K562 (cell line): Measurements from ENCODE around the gene JADE2. TPM values are rescaled to one million over a fixed set of nuclear protein-coding genes. Genes with fewer than 3 reads are reported as not detected.

Source experiments
- CREBBP ChIP-seq: IDR thresholded peaks from one replicate; pipeline ENCODE4 v1.6.1; 2012; ENCODE audit warnings: low read depth, mild to moderate bottlenecking, control low read depth, inconsistent platforms, low read length
- DACH1 ChIP-seq: fragments of 450-650 bp; IDR thresholded peaks from 2 replicates; pipeline ENCODE4 v1.6.1; 2018; ENCODE audit not compliant: partially characterized antibody
- HMG20A ChIP-seq: fragments of 450-650 bp; formaldehyde crosslinking; conservative IDR thresholded peaks from 2 replicates; pipeline ENCODE4 v1.4.0; 2020; ENCODE audit warnings: mild to moderate bottlenecking, mixed read lengths
- PTTG1 ChIP-seq: fragments of 450-650 bp; IDR thresholded peaks from 2 replicates; pipeline ENCODE4 v1.6.1; 2016; ENCODE audit warnings: low read depth, mild to moderate bottlenecking, missing genetic modification characterization, missing compliant biosample characterization
- SMARCE1 ChIP-seq: fragments of 450-650 bp; IDR thresholded peaks from 2 replicates; pipeline ENCODE4 v1.7.1; 2016; ENCODE audit warnings: mild to moderate bottlenecking
- SUPT5H ChIP-seq: fragments of 450-650 bp; IDR thresholded peaks from 2 replicates; pipeline ENCODE4 v1.6.1; 2016
- YY1 ChIP-seq, 3 experiments: IDR thresholded peaks; 2 replicates each; pipeline ENCODE4 v1.6.1; 2011; ENCODE audit warnings: low read length in 2 of 3, mild to moderate bottlenecking in 2 of 3, moderate library complexity in 2 of 3, borderline replicate concordance in 1 of 3, control low read depth in 1 of 3, low read depth in 1 of 3; ENCODE audit not compliant: insufficient read depth in 3 of 3, insufficient replicate concordance in 2 of 3, control insufficient read depth in 1 of 3, insufficient read length in 1 of 3; ENCODE audit errors: extremely low read depth in 1 of 3
- ZBTB7A ChIP-seq: IDR thresholded peaks from 2 replicates; pipeline ENCODE4 v1.6.1; 2011; ENCODE audit warnings: low read depth, mild to moderate bottlenecking, low read length, moderate library complexity, borderline replicate concordance; ENCODE audit not compliant: control insufficient read depth
- ZC3H4 ChIP-seq: sonication (generic); formaldehyde crosslinking; IDR thresholded peaks from 2 replicates; pipeline ENCODE4 v1.9.0; 2021; ENCODE audit warnings: missing genetic modification reagents, borderline replicate concordance
- ZNF395 ChIP-seq: fragments of 200-800 bp; sonication (Bioruptor generic); IDR thresholded peaks from 2 replicates; pipeline ENCODE4 v1.6.1; 2017; ENCODE audit warnings: missing genetic modification characterization, missing compliant biosample characterization
- ZNF584 ChIP-seq: fragments of 200-800 bp; sonication (Bioruptor generic); IDR thresholded peaks from 2 replicates; pipeline ENCODE4 v1.6.1; 2016; ENCODE audit warnings: low read depth, mild to moderate bottlenecking, missing genetic modification characterization, missing compliant biosample characterization
- ZNF785 ChIP-seq: fragments of 250-450 bp; sonication (Bioruptor Pico); IDR thresholded peaks from 2 replicates; pipeline ENCODE4 v1.4.0; 2020; ENCODE audit warnings: mild to moderate bottlenecking
- polyA plus RNA-seq, 8 experiments: library from polyadenylated mRNA; depleted of rRNA in 4 of 8; stranded (reverse) in 5 of 8; unstranded in 3 of 8; fragments of >200 nt; fragmentation: Nextera tagmentation in 2 of 8; fragmentation: Illumina TruSeq in 1 of 8; extraction: Ambion mirVana in 2 of 8; extraction: Trizol in 1 of 8; gene quantifications; 2 replicates each; pipeline versions ENCODE4 v1.2.1 to v1.2.3, GENCODE V29; 2011 to 2014; ENCODE audit warnings: inconsistent platforms in 1 of 8, missing spikeins in 1 of 8
- total RNA-seq, 7 experiments: library from RNA; depleted of rRNA in 6 of 7; stranded (reverse); fragments of >200 nt in 6 of 7; fragmentation: Illumina TruSeq in 2 of 7; extraction: Trizol in 2 of 7; gene quantifications; 2 replicates each; pipeline versions ENCODE4 v1.2.1 to v1.2.3, GENCODE V29; 2011 to 2021; ENCODE audit warnings: low replicate concordance in 1 of 7
- TF ChIP-seq, protein P1 (sequence below): fragments of 150-350 bp; conservative IDR thresholded peaks from 2 replicates; pipeline ENCODE4 v1.6.1; 2014; ENCODE audit warnings: low read length
- TF ChIP-seq, protein P2 (sequence below): fragments of 200-400 bp; formaldehyde crosslinking; IDR thresholded peaks from 2 replicates; pipeline ENCODE4 v1.6.1; 2017; ENCODE audit warnings: mild to moderate bottlenecking, low read depth, low read length, moderate library complexity

Gene JADE2
- total and polyA plus RNA-seq, 9 of the 15 experiments (the other 6 are each of a cell fraction or from before 2014, with no cell fraction given): 0.50 to 23.3 (median 9.1) TPM

DNA sequence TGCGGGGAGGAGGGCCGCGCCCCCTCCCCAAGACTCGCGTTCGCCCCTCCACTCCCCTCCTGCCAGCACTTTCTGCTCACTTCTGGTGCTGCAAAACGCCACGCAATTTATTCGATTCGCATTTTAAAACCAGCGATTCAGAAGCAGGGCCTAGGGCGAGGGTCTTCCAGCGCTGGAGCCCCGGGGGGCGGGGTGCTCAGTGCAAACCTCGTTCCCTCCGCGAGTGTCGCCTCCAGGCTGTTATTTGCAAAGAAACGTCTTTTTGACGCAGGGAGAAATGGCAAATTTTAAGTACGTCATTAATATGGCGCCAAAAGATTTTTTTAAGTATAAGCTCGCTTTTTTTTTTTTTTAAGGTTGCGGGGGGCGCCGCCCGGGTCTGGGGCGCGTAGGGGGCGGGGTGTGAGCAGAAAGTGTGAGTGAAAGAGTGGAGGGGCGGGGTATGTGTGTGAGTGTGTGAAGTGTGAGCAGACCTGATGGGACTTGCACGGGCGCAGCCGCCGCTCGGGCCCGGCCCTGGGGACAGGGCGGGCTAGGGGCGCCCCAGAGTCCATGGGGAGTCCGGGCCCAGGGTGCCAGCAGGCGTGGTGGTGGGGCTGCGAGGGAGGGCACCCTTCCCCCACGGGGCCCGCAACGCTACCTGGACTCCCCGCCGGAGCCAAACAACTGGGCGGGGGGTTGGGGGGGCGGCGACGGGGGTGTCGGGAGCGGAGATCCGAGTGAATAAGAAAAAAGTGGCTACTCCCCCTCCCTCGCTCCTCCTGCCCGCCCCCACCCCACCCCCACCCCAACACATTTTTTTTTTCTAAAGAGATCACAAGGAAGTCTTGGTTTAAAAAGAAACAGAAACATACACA lies at the start of gene JADE2 (continued):
- TF ChIP-seq, protein P1, sequence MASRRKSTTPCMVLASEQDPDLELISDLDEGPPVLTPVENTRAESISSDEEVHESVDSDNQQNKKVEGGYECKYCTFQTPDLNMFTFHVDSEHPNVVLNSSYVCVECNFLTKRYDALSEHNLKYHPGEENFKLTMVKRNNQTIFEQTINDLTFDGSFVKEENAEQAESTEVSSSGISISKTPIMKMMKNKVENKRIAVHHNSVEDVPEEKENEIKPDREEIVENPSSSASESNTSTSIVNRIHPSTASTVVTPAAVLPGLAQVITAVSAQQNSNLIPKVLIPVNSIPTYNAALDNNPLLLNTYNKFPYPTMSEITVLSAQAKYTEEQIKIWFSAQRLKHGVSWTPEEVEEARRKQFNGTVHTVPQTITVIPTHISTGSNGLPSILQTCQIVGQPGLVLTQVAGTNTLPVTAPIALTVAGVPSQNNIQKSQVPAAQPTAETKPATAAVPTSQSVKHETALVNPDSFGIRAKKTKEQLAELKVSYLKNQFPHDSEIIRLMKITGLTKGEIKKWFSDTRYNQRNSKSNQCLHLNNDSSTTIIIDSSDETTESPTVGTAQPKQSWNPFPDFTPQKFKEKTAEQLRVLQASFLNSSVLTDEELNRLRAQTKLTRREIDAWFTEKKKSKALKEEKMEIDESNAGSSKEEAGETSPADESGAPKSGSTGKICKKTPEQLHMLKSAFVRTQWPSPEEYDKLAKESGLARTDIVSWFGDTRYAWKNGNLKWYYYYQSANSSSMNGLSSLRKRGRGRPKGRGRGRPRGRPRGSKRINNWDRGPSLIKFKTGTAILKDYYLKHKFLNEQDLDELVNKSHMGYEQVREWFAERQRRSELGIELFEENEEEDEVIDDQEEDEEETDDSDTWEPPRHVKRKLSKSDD: no peak
- TF ChIP-seq, protein P2, sequence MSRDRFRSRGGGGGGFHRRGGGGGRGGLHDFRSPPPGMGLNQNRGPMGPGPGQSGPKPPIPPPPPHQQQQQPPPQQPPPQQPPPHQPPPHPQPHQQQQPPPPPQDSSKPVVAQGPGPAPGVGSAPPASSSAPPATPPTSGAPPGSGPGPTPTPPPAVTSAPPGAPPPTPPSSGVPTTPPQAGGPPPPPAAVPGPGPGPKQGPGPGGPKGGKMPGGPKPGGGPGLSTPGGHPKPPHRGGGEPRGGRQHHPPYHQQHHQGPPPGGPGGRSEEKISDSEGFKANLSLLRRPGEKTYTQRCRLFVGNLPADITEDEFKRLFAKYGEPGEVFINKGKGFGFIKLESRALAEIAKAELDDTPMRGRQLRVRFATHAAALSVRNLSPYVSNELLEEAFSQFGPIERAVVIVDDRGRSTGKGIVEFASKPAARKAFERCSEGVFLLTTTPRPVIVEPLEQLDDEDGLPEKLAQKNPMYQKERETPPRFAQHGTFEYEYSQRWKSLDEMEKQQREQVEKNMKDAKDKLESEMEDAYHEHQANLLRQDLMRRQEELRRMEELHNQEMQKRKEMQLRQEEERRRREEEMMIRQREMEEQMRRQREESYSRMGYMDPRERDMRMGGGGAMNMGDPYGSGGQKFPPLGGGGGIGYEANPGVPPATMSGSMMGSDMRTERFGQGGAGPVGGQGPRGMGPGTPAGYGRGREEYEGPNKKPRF: no peak
- TF ChIP-seq ZBTB7A: peak; percentile 91
- no peak for TF ChIP-seq DACH1
- TF ChIP-seq CREBBP: no peak
- no peak for TF ChIP-seq PTTG1 (tag)
- TF ChIP-seq SMARCE1: no peak; the same call in 1 of the 2 replicates
- TF ChIP-seq YY1 (IDR thresholded peaks at IDR 0.05; ENCODE audit: borderline replicate concordance in 1 of 3, control insufficient read depth in 1 of 3, extremely low read depth in 1 of 3, insufficient read depth in 3 of 3, insufficient read length in 1 of 3, insufficient replicate concordance in 2 of 3, low read depth in 1 of 3, low read length in 2 of 3): peak in 1 of 3 experiments; percentile 24
- no peak for TF ChIP-seq HMG20A (CRISPR knock-in tag)
- TF ChIP-seq ZNF584: no peak
- TF ChIP-seq ZNF785: no peak
- TF ChIP-seq ZC3H4: no peak
- peak; percentile 51 for TF ChIP-seq SUPT5H
- peak; percentile 38; the same call in 1 of the 2 replicates for TF ChIP-seq ZNF395 (CRISPR knock-in tag)
